GM21529 (cell line): Measurements from ENCODE around the gene MRPS26.
"Not testable (repeated sequence)": the region's sequence is repeated elsewhere in the genome, so short reads cannot be mapped to it uniquely, and the experiment has no call there.

Source experiments
- ATAC-seq: cut with Tn5 transposase; IDR thresholded peaks from one replicate; pipeline ENCODE4 v1.9.1; 2021; ENCODE audit not compliant: unreplicated experiment

Gene MRPS26

DNA sequence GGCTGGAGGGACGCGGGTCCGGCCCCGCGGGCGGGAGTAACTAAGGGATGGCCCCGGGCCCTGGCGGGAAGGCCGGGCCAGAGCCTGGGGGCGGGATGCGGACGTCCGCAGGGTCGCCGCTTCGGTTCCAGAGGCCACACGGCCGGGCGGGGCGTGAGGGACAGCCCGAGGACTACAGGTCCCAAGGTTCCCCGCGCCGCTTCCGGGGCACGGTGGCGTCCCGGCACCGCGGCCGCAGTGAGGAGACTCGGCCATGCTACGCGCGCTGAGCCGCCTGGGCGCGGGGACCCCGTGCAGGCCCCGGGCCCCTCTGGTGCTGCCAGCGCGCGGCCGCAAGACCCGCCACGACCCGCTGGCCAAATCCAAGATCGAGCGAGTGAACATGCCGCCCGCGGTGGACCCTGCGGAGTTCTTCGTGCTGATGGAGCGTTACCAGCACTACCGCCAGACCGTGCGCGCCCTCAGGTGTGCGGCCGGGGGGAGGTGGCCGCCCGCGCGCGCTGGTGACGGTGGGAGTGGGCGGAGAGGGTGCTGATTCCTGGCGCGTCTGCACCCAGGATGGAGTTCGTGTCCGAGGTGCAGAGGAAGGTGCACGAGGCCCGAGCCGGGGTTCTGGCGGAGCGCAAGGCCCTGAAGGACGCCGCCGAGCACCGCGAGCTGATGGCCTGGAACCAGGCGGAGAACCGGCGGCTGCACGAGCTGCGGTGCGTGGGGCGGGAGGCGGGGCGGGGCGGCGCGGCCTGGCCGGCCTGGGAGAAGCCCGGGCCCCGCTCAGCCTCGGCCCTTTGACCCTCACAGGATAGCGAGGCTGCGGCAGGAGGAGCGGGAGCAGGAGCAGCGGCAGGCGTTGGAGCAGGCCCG, at the start of gene MRPS26:
MRPS26 (plus strand) TSS at position 237 of the 861 bp plus-strand sequence; CDS start at position 254, 17 bp downstream.
- ATAC-seq: peak; percentile 90

DNA sequence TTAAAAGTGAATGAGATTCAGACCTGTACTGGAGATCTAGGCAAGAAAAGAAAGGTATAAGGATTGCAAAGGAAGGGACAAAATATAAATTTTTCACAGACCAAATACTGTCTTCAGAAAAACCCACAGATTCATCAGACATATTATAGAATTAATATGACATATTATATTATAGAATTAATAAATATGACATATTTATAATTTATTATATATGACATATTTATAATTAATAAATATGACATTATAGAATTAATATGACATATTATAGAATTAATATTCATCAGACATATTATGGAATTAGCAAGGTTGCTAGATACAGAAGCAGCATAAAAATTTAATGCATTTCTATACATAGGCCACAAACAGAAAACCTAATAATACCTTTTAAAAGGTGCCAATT, 47.1 kb upstream of the MRPS26 start:
- ATAC-seq: no peak

DNA sequence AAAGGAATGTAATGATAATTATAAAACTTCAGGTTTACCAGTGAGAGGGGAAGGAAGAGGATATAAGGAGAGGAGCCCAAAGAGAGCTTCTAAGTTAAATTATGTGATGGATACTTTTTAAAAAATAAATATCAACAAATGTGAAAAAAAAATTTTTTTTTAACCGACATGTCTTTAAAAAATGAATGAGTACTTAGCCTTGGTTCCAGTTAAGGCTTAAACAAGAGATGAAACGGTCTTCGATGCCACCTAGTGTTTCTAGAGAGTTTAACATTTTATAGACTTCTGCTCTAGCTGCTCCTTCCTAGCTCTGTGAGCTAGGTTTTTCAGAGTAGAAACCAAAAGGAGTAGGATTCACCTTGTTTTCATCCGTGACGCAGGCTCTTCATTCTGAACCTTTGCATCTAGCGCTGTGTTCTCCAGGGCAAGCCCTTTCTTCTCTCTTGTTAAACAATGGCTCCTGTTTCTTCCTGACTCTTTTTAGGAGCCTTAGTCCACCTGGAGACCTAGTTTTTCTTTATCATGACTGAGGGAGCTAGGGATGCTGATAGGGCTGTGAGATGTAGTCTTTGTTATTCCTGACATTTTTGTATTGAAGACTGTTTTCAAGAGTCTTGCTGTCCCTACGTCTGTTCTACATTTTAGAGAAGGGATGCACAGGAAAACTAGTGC, 44.9 kb upstream of the MRPS26 start:
- peak; percentile 58 for ATAC-seq

DNA sequence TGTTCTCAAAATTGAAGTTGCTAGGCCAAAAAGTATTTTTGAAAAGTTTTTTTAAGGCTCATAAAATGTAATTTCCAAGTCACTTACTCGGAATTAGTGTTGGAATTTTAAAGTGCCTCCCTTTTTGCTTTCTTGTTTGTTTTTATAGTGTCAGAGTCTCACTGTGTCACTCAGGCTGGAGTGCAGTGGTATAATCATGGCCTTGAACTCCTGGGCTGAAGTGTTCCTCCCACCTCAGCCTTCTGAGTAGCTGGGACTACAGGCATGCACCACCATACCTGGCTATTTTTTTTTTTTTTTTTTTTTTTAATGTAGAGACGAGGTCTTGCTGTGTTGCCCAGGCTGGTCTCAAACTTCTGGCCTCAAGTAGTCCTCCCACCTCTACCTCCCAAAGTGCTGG, 42.4 kb upstream of the MRPS26 start:
- ATAC-seq: no peak

DNA sequence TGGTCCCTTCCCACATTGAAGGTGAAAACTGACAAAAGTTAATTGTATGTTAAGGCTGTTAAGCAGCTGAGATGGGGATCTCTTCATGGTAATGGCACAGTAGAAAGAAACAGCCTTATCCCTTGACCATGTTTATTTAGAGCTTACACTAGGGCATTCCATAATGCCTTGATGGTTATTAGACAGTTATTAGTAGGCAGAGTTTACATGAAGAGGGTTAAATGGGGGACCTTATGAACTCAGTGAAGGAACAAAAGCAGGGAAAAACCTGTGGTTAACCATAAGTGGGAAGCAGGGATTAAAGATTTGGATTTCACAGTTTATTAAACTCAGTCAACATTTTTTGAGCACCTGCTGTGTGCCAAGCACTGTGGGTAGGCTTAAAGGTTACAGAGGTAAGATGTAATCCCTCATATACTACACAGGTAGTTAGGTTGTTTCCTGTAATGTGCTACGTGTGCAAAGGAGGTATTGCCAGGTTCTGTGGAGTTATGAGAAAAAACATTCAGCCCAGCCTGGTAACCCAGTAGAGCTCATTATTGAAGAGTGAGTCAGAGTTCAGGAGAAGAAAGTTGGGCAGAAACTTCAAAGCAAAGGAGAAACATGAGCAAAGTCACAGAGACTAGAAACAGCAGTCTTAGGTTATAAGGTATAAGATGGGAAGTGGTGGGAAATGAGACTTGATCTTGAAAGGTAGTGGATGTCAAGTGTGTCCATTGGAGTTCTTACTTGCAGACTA, 34.7 kb upstream of the MRPS26 start:
- ATAC-seq: no peak

DNA sequence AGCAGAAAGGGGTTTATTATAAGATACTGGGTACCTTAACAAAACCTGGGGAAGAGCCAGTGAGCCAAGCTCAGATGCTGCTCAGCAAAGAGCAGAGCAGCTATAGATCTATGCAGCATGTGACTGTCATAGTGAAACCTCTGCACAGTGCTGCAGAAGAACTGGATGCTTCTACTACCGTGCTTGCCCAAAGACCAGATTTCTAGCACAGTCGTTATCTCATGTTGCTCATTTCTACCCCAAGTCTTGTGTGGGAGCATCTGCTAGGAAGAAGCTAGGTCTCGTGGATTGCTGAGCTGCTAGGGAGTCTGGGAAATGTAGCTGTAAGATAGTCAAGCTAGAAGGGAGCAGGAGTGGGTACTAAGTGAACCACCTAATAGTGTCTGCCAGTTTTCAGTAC, 34.1 kb upstream of the MRPS26 start:
- no peak for ATAC-seq

DNA sequence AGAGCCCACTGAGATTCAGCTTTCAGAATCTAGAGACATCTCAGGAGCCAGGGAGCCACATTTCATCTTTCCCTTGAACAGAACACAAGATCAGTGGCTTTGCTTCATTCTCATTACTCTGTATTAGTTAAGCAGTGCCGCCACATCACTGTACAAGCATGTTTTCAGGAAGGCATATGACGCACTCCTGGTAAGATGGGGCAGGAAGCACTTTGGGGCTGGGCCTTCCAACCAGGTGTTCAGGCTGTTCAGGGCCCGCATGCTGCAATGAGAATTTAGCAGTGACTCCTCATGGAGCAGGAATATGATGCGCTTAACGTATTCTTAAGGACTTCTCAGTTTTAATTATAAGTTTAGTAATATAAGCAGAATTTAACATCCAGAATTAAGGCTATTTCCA, 32.1 kb upstream of the MRPS26 start:
- ATAC-seq: no peak

DNA sequence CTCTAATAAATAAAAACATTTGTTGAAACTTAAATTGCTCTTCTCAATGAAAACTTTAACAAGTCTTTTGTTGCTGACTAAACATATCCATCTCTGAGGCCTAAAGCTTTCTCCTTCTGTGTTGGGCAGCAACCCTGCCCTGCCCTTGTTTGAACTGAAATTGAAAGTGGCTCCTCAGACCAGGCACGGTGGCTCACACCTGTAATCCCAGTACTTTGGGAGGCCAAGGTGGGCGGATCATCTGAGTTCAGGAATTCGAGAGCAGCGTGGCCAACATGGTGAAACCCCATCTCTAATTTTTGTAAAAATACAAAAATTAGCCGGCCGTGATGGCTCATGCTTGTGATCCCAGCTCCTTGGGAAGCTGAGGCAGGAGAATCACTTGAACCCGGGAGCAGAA, 31.7 kb upstream of the MRPS26 start:
- ATAC-seq: no peak

DNA sequence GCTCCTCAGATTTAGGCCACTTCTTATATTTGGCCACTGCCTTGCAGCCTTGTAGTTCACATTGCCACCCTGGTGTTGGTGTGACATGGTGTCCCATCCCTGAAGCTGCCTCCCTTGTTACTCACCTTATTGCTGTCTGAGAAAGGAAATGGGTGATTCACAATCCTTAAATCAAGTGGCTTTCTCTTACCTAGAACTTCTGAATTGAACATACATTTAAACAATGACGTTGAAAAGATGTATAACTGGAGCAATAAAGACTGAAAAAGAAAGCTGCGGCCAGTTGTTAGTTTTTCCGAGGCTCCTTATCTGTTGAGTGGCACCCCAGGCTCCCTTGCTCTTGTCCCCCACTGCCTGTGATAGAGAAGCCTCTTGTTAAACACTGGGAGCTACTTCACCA, 31.2 kb upstream of the MRPS26 start:
- ATAC-seq: no peak

DNA sequence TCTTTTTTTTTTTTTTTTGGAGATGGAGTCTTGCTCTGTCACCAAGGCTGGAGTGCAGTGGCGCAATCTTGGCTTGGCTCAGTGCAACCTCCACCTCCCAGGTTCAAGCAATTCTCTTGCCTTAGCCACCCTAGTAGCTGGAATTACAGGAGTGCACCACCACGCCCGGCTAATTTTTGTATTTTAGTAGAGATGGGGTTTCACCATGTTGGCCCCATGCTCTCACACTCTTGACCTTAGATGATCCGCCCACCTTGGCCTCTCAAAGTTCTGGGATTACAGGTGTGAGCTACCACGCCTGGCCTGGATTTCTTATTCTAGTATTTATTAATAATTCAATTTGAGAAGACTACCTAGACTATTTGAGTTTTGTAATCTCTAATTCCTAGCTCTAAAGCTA, 30.6 kb upstream of the MRPS26 start:
- ATAC-seq: not testable (repeated sequence)

DNA sequence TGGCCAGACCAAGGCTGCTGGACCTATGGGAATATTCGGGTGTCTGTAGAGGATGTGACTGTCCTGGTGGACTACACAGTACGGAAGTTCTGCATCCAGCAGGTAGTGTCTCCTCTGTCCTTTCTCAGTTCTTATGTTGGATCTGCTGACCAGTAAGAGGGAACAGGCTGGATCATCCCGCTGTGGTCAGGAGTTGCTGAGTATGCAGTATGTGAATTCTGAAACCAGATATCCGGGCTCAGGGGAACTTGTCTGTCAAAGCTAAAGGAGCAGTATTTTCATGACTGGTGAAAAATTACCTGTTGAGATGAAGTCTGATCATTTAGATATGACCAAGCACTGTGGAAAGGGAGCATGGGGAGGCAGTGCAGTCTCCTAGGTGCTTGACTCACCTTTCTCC, 24.5 kb upstream of the MRPS26 start:
- ATAC-seq: no peak

DNA sequence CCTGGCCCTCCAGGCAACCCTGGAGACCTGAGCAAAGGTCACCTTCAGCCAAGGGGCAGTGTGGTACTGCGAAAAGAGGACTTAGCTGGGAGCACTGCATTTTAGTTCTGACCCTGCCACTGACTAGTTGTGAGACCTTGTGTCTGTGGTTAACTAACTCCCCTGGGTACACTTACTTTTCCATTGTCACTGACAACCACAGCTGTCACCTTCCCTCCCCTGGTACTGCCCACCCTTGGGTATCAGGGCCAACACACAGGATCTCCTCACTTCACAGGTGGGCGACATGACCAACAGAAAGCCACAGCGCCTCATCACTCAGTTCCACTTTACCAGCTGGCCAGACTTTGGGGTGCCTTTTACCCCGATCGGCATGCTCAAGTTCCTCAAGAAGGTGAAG, 24.1 kb upstream of the MRPS26 start:
- ATAC-seq: no peak

DNA sequence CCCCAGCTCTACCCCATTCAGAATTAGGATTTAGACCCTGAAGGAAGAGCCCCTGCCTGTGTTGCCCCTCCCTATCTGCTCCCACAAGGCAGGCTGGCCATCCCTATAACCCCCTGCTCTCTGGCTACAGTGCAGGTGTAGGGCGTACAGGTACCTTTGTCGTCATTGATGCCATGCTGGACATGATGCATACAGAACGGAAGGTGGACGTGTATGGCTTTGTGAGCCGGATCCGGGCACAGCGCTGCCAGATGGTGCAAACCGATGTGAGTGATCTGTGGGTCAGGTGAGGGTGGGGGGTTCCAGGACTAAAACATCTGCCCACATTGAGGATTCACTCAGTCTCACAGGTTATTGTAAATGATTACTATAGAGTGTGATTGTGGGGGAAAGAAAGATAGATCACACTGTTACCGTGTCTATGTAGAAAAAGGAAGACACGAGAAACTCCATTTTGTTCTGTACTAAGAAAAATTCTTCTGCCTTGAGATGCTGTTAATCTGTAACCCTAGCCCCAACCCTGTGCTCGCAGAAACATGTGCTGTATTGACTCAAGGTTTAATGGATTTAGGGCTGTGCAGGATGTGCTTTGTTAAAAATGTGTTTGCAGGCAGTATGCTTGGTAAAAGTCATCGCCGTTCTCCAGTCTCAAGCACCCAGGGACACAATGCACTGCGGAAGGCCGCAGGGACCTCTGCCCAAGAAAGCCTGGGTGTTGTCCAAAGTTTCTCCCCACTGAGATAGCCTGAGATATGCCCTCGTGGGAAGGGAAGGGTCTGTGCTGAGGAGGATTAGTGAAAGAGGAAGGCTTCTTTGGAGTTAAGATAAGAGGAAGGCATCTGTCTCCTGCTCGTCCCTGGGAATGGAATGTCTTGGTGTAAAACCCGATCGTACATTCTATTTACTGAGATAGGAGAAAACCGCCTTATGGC, 23.0 kb upstream of the MRPS26 start:
- not testable (repeated sequence) for ATAC-seq

DNA sequence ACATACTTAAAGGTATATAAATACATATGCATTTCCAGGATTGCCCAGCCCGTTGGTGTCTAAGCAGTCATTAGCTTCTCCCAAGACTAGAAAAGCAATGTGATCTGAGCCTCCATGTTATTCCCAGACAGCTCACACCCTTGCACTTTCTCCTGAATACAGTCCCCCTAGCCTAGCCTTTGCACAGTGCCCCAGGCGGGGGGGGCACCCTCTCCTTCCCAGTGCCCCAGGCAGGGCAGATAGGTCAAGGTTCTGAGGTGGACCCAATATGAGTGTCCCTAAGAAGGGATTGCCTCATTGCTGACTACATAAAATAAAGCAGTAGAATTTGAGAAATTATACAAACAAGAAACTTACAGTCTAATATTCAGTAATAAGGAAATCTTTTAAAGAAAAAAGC, 17.9 kb upstream of the MRPS26 start:
- no peak for ATAC-seq

DNA sequence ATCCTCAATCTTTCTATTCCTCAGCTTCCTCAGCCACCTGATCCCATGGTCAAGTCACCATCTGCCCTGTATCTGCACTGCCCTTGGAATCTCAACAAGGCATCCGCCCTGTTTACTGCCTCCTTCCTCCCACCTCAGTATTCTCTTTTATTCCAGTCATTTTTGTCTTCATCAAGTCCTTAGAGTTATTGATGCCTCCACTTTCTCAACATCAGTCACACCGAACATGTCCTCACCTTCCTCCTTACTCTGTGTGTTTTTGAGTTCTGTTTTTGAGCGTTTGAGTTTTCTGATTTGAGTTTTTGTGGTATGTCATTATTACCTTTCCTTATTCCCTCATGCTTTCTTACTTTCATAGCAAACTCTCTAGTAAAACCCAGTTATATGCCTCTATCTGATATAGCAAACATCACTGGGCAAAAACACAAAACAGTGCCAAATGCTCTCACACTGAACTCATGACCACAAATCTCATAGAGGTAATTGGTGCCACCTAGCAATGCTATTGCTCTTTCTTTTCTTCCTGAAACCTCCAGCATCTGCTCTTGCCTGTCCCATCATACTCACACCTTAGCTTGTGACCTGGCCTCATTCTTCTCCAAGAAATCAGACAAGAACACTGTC, 14.2 kb upstream of the MRPS26 start:
- ATAC-seq: no peak

DNA sequence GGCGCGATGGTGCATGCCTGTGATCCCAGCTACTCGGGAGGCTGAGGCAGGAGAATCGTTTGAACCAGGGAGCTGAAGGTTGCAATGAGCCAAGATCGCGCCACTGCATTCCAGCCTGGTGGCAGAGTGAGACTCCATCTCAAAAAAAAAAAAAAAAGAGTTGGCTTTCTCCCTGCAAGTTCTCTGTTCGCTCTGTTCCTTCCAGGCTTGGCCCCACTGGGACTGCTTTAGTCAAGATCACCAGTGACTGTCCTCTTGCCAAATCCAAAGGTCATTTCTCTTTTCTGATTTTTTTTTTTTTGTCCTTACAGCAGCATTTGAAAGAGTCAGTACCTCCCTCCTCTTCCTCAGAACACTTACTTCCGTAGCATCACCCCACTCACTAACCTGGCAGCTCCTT, 13.2 kb upstream of the MRPS26 start:
- ATAC-seq: no peak

DNA sequence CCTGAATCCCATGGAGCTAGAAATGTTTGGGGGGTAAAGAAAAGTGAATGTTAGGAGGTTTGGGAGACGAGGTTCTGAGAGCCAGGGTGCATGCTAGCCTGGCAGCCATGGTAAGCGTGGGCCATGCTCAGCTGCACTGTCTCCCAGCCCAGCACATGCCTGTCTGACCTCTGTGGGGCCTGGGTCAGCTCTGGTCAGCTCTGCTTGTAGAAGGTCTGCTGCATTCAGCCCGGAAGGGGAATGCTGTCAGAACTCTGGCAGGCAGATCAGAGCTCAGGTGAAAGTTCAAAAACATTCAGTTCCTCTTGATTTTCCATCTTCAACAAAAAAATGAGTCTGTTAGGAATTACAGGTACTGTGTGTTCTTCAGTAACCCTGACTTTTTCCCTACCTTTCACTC, 8.2 kb upstream of the MRPS26 start:
- ATAC-seq: no peak

DNA sequence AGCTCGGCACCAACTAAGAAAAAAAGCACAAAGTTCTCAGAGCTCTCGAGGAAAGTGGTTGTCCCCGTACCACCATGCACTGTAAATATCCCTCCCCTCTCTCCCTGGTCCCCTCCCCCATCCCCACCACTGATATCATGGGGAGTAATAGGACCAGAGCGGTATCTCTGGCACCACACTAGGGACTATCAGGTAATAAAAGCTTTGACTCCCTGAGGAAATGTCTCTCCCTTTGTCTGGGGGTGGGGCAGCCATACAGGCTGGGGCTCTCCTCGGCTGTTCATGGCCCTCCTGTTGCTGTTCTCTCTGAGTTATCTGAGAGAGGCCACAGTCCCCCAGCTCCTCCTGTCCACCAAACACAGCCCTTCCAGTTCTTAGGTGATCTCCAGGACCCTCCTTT, 7.4 kb upstream of the MRPS26 start:
- ATAC-seq: no peak

DNA sequence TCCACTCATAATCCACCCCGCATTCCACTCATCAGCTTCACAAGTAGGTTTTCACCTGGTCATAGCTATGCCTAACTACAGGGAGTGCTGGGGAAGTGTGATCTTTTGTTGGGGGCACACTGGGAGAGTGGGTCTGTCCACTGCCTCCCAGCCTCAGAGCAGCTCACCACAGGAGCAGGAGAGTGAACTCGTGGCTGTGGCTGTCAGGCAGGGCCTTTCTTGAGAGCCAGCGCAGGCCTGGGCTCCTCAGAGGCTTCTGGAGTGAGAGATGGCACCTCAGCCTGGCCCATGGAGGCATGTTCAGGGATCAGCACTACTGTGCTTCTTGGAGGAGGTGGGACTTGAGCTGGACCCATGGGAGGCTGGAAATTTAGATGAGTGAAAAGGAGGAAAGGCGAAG, 6.4 kb upstream of the MRPS26 start:
- ATAC-seq: no peak

DNA sequence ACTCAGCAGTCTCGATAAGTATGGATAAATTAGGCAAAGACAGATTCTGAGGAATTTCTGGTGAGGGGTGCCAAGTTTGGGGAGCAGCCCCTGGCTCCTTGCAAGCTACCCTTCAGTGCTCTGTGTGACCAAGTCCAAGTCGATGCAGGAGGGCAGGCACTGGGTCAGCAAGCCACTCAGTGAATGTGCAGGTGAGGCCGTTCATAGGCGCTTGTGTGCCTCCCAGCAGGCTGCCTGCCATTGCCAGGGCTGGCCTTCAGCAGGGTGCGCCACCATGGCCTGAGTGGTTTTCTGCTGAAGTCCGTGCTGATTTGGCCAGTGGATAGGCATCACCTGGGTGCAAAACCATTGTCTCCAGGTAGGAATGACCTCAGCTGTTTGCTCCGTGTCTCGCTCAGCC, 5.8 kb upstream of the MRPS26 start:
- no peak for ATAC-seq
